GM21619 (cell line): Measurements from ENCODE around the gene PCDH9.
"Not testable (repeated sequence)": the region's sequence is repeated elsewhere in the genome, so short reads cannot be mapped to it uniquely, and the experiment has no call there.

Source experiments
- ATAC-seq: cut with Tn5 transposase; IDR thresholded peaks from one replicate; pipeline ENCODE4 v1.9.1; 2021; ENCODE audit not compliant: unreplicated experiment

PCDH9 gene

GRCh38 chr13:67133476-67133875 lies 96.7 kb downstream of the PCDH9 start:
- no peak for ATAC-seq

GRCh38 chr13:67131393-67131792 lies 98.7 kb downstream of the PCDH9 start:
- ATAC-seq = no peak

- ATAC-seq = no peak
Observed at GRCh38 chr13:67130444-67130843, 99.7 kb downstream of the PCDH9 start.

- no peak for ATAC-seq
Observed at GRCh38 chr13:67128136-67128535, 102.0 kb downstream of the PCDH9 start.

GRCh38 chr13:67125681-67126080 lies 104.5 kb downstream of the PCDH9 start:
- ATAC-seq = no peak

GRCh38 chr13:67123165-67123564 lies 107.0 kb downstream of the PCDH9 start:
- no peak for ATAC-seq

- no peak for ATAC-seq
Observed at GRCh38 chr13:67122251-67122650, 107.9 kb downstream of the PCDH9 start.

GRCh38 chr13:67120872-67121531 lies 109.1 kb downstream of the PCDH9 start:
- no peak for ATAC-seq

GRCh38 chr13:67119481-67119894 lies 110.6 kb downstream of the PCDH9 start:
- ATAC-seq = no peak

GRCh38 chr13:67118277-67118676 lies 111.9 kb downstream of the PCDH9 start:
- ATAC-seq = no peak

GRCh38 chr13:67117010-67117550 lies 113.1 kb downstream of the PCDH9 start:
- no peak for ATAC-seq

- no peak for ATAC-seq
Observed at GRCh38 chr13:67107979-67108378, 122.2 kb downstream of the PCDH9 start.

GRCh38 chr13:67106502-67107057 lies 123.6 kb downstream of the PCDH9 start:
- no peak for ATAC-seq

GRCh38 chr13:67101730-67102467 lies 128.2 kb downstream of the PCDH9 start:
- ATAC-seq = no peak

- ATAC-seq = no peak
Observed at GRCh38 chr13:67100730-67101129, 129.4 kb downstream of the PCDH9 start.

GRCh38 chr13:67099494-67099893 lies 130.6 kb downstream of the PCDH9 start:
- ATAC-seq = no peak

GRCh38 chr13:67097892-67098452 lies 132.2 kb downstream of the PCDH9 start:
- no peak for ATAC-seq

- ATAC-seq = not testable (repeated sequence)
Observed at GRCh38 chr13:67096893-67097292, 133.2 kb downstream of the PCDH9 start.

- no peak for ATAC-seq
Observed at GRCh38 chr13:67096418-67096817, 133.7 kb downstream of the PCDH9 start.

GRCh38 chr13:67095621-67096020 lies 134.5 kb downstream of the PCDH9 start:
- no peak for ATAC-seq

GRCh38 chr13:67094952-67095351 lies 135.2 kb downstream of the PCDH9 start:
- no peak for ATAC-seq

GRCh38 chr13:67094078-67094477 lies 136.1 kb downstream of the PCDH9 start:
- ATAC-seq = no peak
